NT2/D1 (cell line): ENCODE measurements around the gene UMODL1.

Source experiments
- SUZ12 ChIP-seq: IDR thresholded peaks from 2 replicates; pipeline ENCODE4 v1.6.1; 2011; ENCODE audit not compliant: insufficient read length, insufficient read depth; ENCODE audit errors: extremely low read depth
- YY1 ChIP-seq: IDR thresholded peaks from 2 replicates; pipeline ENCODE4 v1.6.1; 2011; ENCODE audit not compliant: insufficient read length, insufficient read depth
- ZNF274 ChIP-seq: IDR thresholded peaks from 2 replicates; pipeline ENCODE4 v1.6.1; 2011; ENCODE audit warnings: mild to moderate bottlenecking, low read depth, low read length

DNA sequence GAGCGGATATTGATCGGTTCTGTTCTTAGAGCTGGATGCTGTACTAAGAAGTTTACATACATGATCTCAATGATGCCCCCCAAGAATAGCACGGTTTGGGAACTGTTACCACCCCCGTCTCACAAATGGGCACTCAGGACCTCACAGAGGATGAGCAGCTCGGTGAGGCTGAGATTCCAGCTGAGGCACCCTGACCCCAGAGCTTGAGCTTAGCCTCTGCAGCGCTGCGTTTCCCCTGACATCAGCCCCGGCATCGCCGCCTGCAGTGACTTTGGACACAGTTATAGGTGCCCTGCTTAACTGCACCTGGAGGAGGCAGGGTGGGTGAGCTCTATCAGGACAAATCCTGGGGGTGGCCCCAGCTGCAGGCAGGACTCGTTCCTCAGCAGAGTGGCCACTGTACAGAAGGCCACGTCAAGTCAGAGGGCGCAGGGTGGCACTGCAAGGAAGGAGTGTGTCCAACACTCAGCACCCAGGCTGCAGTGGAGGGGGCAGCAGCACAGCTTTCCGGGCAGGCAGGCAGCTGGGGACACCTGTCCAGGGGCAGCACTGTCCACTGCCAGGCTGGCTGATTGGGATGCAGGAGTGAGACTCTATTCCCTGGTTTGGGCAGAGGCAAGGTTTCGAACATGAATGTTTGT lies 82.0 kb downstream of the UMODL1 start:
- TF ChIP-seq ZNF274 (no peak), YY1 (no peak), SUZ12 (no peak)
